K562 (cell line): ENCODE data around the gene CCNI. TPM values are rescaled to one million over a fixed set of nuclear protein-coding genes. Genes with fewer than 3 reads are reported as not detected.

Source experiments
- ATAC-seq: fragments of 200-7000 bp; cut with Tn5 transposase; 3 replicates; pipeline ENCODE4 v1.9.1; 2020; ENCODE audit warnings: moderate library complexity
- BruUV-seq: library from RNA; stranded (reverse); fragments of 400-500 nt; replicated peaks from 2 replicates; lab custom pipeline; 2021; lab: Mats Ljungman, UMichigan
- CTCF ChIA-PET: fragments of 300-600 bp; formaldehyde crosslinking; extraction: SDS; loops from one replicate; lab custom pipeline; 2021; ENCODE audit warnings: low intra/inter-chr PET ratio; lab: Yijun Ruan, JAX
- POLR2A ChIA-PET: fragments of 300-600, 350-650 bp; sonication (Branson Sonifier 250); formaldehyde crosslinking; extraction: SDS; loops from one replicate; lab custom pipeline; 2021; ENCODE audit warnings: antibody characterized with exemption, inconsistent platforms; lab: Yijun Ruan, JAX
- DNase-seq, 4 experiments: peaks; one replicate each; pipeline versions ENCODE4 v3.0.0 to v3.0.0-alpha.2; 2011 to 2018; ENCODE audit warnings: low spot score in 3 of 4, mixed read lengths in 3 of 4; ENCODE audit errors: extremely low read depth in 1 of 4
- FAIRE-seq: peaks from 2 replicates; lab custom pipeline; 2011; peaks lifted over from hg19 to GRCh38; lab: Jason Lieb, UNC
- H2AFZ ChIP-seq: 2 replicates; pipeline ENCODE4 v1.6.0; 2011; ENCODE audit warnings: low read depth, low read length, control low read depth, inconsistent platforms
- H3K27ac ChIP-seq: fragments of 200-600 bp; 3 replicates; pipeline ENCODE4 v1.8.0; 2011; ENCODE audit warnings: low read depth, mild to moderate bottlenecking, control low read depth, inconsistent platforms, low read length, moderate library complexity, mixed read lengths; ENCODE audit errors: extremely low read depth
- H3K27me3 ChIP-seq, 2 experiments: fragments of 300-600 bp in 1 of 2; 2 replicates in 1 of 2; 3 replicates in 1 of 2; pipeline versions ENCODE4 v1.6.0 to v1.8.0; 2011; ENCODE audit warnings: inconsistent platforms in 2 of 2, low read length in 2 of 2, mild to moderate bottlenecking in 1 of 2, mixed read lengths in 1 of 2, moderate library complexity in 1 of 2; ENCODE audit not compliant: control insufficient read depth in 2 of 2, insufficient read depth in 2 of 2
- H3K36me3 ChIP-seq: fragments of 300-600 bp; 3 replicates; pipeline ENCODE4 v1.8.0; 2011; ENCODE audit warnings: mild to moderate bottlenecking, low read length, inconsistent platforms; ENCODE audit not compliant: control insufficient read depth, insufficient read depth
- H3K4me1 ChIP-seq, 2 experiments: fragments of 200-600 bp in 1 of 2; replicated peaks in 1 of 2; 2 replicates in 1 of 2; 3 replicates in 1 of 2; pipeline versions ENCODE4 v1.5.1 to v1.8.0; 2011; ENCODE audit warnings: inconsistent platforms in 2 of 2, low read length in 2 of 2, mild to moderate bottlenecking in 1 of 2, mixed read lengths in 1 of 2, moderate library complexity in 1 of 2; ENCODE audit not compliant: control insufficient read depth in 2 of 2, insufficient read depth in 2 of 2
- H3K4me2 ChIP-seq: 2 replicates; pipeline ENCODE4 v1.6.1; 2011; ENCODE audit warnings: low read length, control low read depth, inconsistent platforms, mixed read lengths; ENCODE audit not compliant: insufficient read depth
- H3K4me3 ChIP-seq: fragments of 200-600 bp; sonication (generic), shearing (Covaris generic); 2 replicates; pipeline ENCODE4 v1.5.1; 2016; ENCODE audit warnings: control low read depth, inconsistent platforms
- H3K79me2 ChIP-seq: fragments of 200-600 bp; 3 replicates; pipeline ENCODE4 v1.8.0; 2011; ENCODE audit warnings: low read length, inconsistent platforms; ENCODE audit not compliant: control insufficient read depth, insufficient read depth
- H3K9ac ChIP-seq, 2 experiments: 2 replicates each; pipeline versions ENCODE4 v1.6.0 to v1.6.1; 2011; ENCODE audit warnings: low read depth in 2 of 2, low read length in 2 of 2, control low read depth in 1 of 2, inconsistent platforms in 1 of 2, mild to moderate bottlenecking in 1 of 2, mixed read lengths in 1 of 2; ENCODE audit not compliant: insufficient read depth in 1 of 2
- H3K9me1 ChIP-seq: one replicate; pipeline ENCODE4 v1.6.0; 2011; ENCODE audit warnings: inconsistent platforms, mild to moderate bottlenecking, low read length, moderate library complexity; ENCODE audit not compliant: control insufficient read depth, insufficient read depth
- H3K9me3 ChIP-seq: replicated peaks from 2 replicates; pipeline ENCODE4 v1.5.1; 2011; ENCODE audit warnings: low read depth, low read length, inconsistent platforms; ENCODE audit not compliant: control insufficient read depth, insufficient read depth
- H4K20me1 ChIP-seq: replicated peaks from 2 replicates; pipeline ENCODE4 v1.6.1; 2011; ENCODE audit warnings: low read length, inconsistent platforms, mixed read lengths; ENCODE audit not compliant: control insufficient read depth, insufficient read depth
- BRCA1 ChIP-seq, 2 experiments: fragments of 450-650 bp in 1 of 2; sonication (generic) in 1 of 2; formaldehyde crosslinking in 1 of 2; IDR thresholded peaks; 2 replicates each; pipeline versions ENCODE4 v1.5.0 to v1.6.1; 2017 to 2020; ENCODE audit warnings: mild to moderate bottlenecking in 1 of 2, missing genetic modification reagents in 1 of 2
- BRF1 ChIP-seq: IDR thresholded peaks from 3 replicates; pipeline ENCODE4 v1.6.1; 2011; ENCODE audit warnings: borderline replicate concordance, mild to moderate bottlenecking; ENCODE audit not compliant: insufficient read length; ENCODE audit errors: extremely low read depth
- CEBPZ ChIP-seq: fragments of 150-350 bp; IDR thresholded peaks from 2 replicates; pipeline ENCODE4 v1.6.1; 2014; ENCODE audit warnings: low read depth, mild to moderate bottlenecking, low read length, borderline replicate concordance
- DLX4 ChIP-seq: fragments of 250-450 bp; sonication (Bioruptor Pico); IDR thresholded peaks from 2 replicates; pipeline ENCODE4 v1.6.1; 2021; ENCODE audit warnings: mild to moderate bottlenecking
- ESRRA ChIP-seq: fragments of 450-650 bp; IDR thresholded peaks from 2 replicates; pipeline ENCODE4 v1.6.1; 2014; ENCODE audit warnings: low read depth, mild to moderate bottlenecking, moderate library complexity, borderline replicate concordance
- FUS ChIP-seq: fragments of 200-400 bp; formaldehyde crosslinking; optimal IDR thresholded peaks from 2 replicates; pipeline ENCODE3; 2017; ENCODE audit warnings: low read depth, low read length
- IFI16 ChIP-seq: fragments of 250-450 bp; sonication (Bioruptor Pico); IDR thresholded peaks from 2 replicates; pipeline ENCODE4 v2.1.2; 2022; ENCODE audit warnings: mild to moderate bottlenecking, inconsistent platforms
- KHSRP ChIP-seq: fragments of 450-650 bp; IDR thresholded peaks from 2 replicates; pipeline ENCODE4 v1.6.1; 2017
- PTRF ChIP-seq: fragments of 450-650 bp; IDR thresholded peaks from 2 replicates; pipeline ENCODE4 v1.6.1; 2016; ENCODE audit warnings: mild to moderate bottlenecking, missing genetic modification characterization, missing compliant biosample characterization
- RBM25 ChIP-seq: fragments of 200-400 bp; formaldehyde crosslinking; IDR thresholded peaks from 2 replicates; pipeline ENCODE4 v1.6.1; 2018; ENCODE audit warnings: low read length, low read depth, moderate library complexity; ENCODE audit not compliant: severe bottlenecking
- SETDB1 ChIP-seq: IDR thresholded peaks from one replicate; pipeline ENCODE4 v1.6.1; 2012; ENCODE audit warnings: low read length, control low read depth, inconsistent platforms
- SRSF1 ChIP-seq: fragments of 200-400 bp; formaldehyde crosslinking; IDR thresholded peaks from 2 replicates; pipeline ENCODE4 v1.6.1; 2017; ENCODE audit warnings: mild to moderate bottlenecking, low read depth, low read length, moderate library complexity
- TARDBP ChIP-seq: fragments of 450-650 bp; IDR thresholded peaks from 2 replicates; pipeline ENCODE4 v1.6.1; 2016
- THRB ChIP-seq: fragments of 450-650 bp; formaldehyde crosslinking; conservative IDR thresholded peaks from 2 replicates; pipeline ENCODE4 v1.4.0; 2022; ENCODE audit warnings: mild to moderate bottlenecking, missing genetic modification characterization
- in situ Hi-C: fragments of 300-500 bp; cut with MboI; formaldehyde crosslinking; loops from 4 replicates; pipeline ENCODE4 v1.15.0; 2018; ENCODE audit warnings: inconsistent platforms, mixed read lengths
- intact Hi-C: fragments of 100-400 bp; cut with micrococcal nuclease; formaldehyde crosslinking; loops from 2 replicates; pipeline ENCODE4 v1.14.2; 2022
- polyA plus RNA-seq, 8 experiments: library from polyadenylated mRNA; depleted of rRNA in 4 of 8; stranded (reverse) in 5 of 8; unstranded in 3 of 8; fragments of >200 nt; fragmentation: Nextera tagmentation in 2 of 8; fragmentation: Illumina TruSeq in 1 of 8; extraction: Ambion mirVana in 2 of 8; extraction: Trizol in 1 of 8; gene quantifications; 2 replicates each; pipeline versions ENCODE4 v1.2.1 to v1.2.3, GENCODE V29; 2011 to 2014; ENCODE audit warnings: inconsistent platforms in 1 of 8, missing spikeins in 1 of 8
- total RNA-seq, 7 experiments: library from RNA; depleted of rRNA in 6 of 7; stranded (reverse); fragments of >200 nt in 6 of 7; fragmentation: Illumina TruSeq in 2 of 7; extraction: Trizol in 2 of 7; gene quantifications; 2 replicates each; pipeline versions ENCODE4 v1.2.1 to v1.2.3, GENCODE V29; 2011 to 2021; ENCODE audit warnings: low replicate concordance in 1 of 7
- TF ChIP-seq, protein P1 (sequence below): IDR thresholded peaks from 2 replicates; pipeline ENCODE4 v1.6.1; 2011; ENCODE audit not compliant: insufficient read length; ENCODE audit errors: extremely low read depth

CCNI gene
- total and polyA plus RNA-seq, 9 of the 15 experiments (the other 6 are each of a cell fraction or from before 2014, with no cell fraction given) = 43.3 to 159 (median 98.5) TPM

- Histone ChIP-seq H3K9me3 (no peaks in the 10 kb centered on the region), H3K4me2 (no peak overlapping the region), H3K4me1 (no peaks in the 10 kb centered on the region), H4K20me1 (no peaks in the 10 kb centered on the region), H3K9me1 (no peaks in the 10 kb centered on the region), H2AFZ (no peak overlapping the region), H3K4me3 (no peak overlapping the region), H3K79me2 (no peaks in the 10 kb centered on the region), H3K27me3 (no peaks in the 10 kb centered on the region), H3K9ac (no peak overlapping the region), H3K27ac (no peak overlapping the region), H3K36me3 (peaks cover 74% of the 10 kb centered on the region; the same call in 2 of the 3 replicates)
- ATAC-seq = no peak
- no TSS peak for BruUV-seq
- TF ChIP-seq, protein P1, sequence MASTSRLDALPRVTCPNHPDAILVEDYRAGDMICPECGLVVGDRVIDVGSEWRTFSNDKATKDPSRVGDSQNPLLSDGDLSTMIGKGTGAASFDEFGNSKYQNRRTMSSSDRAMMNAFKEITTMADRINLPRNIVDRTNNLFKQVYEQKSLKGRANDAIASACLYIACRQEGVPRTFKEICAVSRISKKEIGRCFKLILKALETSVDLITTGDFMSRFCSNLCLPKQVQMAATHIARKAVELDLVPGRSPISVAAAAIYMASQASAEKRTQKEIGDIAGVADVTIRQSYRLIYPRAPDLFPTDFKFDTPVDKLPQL = no peak
- TF ChIP-seq ESRRA (no peak), CEBPZ (no peak), BRCA1 (IDR thresholded peaks at IDR 0.05) (no peak), BRCA1 (CRISPR knock-in tag; IDR thresholded peaks at IDR 0.05) (no peak), IFI16 (no peak), KHSRP (no peak), BRF1 (no peak), SRSF1 (no peak), DLX4 (no peak), PTRF (tag) (no peak), SETDB1 (no peak), FUS (no peak), TARDBP (no peak), THRB (no peak), RBM25 (no peak)
- in situ Hi-C loops (no loop called here), intact Hi-C loops (no loop called here)
- DNase-seq = no peak
- CTCF ChIA-PET = no interaction called here
- POLR2A ChIA-PET = no interaction called here
- FAIRE-seq = no peak
Observed at GRCh38 chr4:77003400-77003799, 72.4 kb downstream of the CCNI start.
